HG03064 (cell line): ENCODE measurements around the gene APBB2.
"Not testable (repeated sequence)": the region's sequence is repeated elsewhere in the genome, so short reads cannot be mapped to it uniquely, and the experiment has no call there.

Experiments
- ATAC-seq: cut with Tn5 transposase; IDR thresholded peaks from one replicate; pipeline ENCODE4 v1.9.1; 2021; ENCODE audit warnings: low read depth; ENCODE audit not compliant: unreplicated experiment

The APBB2 gene

GRCh38 chr4:41070516-41071281 lies 143.6 kb downstream of the APBB2 start:
- ATAC-seq = no peak

DNA sequence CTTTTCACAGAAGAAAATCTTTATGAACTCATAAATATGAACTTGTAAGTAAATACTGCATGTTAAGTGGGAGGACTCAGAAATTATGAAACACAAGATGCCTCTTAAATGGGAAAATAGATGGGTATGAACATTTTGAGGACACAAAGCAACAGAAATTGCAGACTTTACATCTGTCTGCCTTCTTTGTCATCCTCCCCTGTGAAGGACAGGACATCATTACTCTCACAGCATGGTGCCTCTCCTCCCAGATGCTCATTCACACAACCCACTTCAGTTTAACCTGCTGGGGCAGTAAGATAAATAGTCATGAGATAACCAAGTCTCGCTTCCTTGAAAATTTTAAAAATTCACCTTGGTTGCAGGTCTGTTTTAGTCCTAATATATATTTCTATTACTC lies 144.5 kb downstream of the APBB2 start:
- no peak for ATAC-seq

DNA sequence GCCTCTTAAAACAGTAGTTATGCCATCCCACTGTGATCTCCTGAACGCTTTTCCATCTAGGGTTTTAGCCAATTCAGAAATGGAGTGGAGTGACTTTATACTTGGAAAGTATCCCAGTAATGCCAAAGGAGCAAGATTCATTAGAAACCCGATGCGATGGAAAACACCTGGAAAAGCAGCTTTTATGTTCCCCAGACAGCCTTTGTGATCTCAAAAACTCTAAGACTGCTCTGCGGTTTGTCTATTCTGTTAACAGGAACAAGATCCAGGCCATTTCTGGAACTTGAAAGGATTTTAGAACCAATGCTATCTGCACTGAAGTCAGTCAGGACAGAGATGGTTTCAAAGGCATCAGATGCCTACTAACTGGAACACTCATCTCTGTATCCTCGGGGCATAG lies 145.1 kb downstream of the APBB2 start:
- ATAC-seq = no peak

- ATAC-seq = no peak
Measured at GRCh38 chr4:41067369-41067768, 147.0 kb downstream of the APBB2 start.

DNA sequence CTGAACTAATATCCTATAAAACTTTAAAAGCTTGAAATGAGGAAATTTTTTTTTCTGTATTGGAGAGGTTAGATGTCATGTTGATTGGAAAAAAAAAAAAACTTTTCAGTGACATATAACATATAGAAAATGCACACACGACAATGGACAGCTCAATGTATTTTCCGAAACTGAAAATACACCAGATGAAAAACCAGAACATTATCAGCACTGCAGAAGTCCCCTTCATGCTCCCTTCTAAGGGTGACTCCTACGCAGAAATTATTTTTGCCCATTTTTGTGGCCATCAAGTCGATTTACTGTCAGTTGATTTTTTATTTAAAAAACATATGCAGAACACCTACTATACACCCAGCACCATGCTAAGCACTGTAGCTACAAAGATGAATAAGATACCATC lies 148.3 kb downstream of the APBB2 start:
- no peak for ATAC-seq

DNA sequence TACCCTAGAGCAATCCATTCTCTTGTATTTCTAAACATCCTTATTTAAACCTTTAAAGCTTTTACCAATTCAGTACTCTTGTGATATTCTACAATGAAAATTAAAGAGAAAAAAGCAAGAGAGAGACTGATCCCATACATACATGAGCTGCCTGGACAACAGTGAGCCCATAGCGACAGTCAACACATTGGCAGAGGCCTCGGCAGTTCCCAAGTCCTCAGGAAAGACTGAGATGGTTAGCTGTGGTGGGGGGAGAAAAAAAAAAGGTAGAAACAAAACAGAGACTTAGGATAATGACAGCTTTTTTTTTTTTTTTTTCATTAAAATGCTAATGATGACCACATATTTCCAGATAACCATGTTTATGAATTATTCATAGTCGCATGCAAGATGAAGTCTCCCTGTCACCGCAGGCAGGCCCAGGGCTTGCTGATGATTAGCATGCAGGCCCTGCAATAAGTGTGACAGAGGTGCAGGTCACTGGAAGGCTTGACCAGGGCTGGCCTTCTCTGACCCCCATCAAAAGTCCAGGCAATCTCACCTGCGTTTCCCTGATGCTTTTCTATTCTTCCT lies 148.8 kb downstream of the APBB2 start:
- ATAC-seq = no peak

GRCh38 chr4:41064953-41065352 lies 149.4 kb downstream of the APBB2 start:
- ATAC-seq = no peak

- no peak for ATAC-seq
Measured at GRCh38 chr4:41061482-41062185, 152.7 kb downstream of the APBB2 start.

DNA sequence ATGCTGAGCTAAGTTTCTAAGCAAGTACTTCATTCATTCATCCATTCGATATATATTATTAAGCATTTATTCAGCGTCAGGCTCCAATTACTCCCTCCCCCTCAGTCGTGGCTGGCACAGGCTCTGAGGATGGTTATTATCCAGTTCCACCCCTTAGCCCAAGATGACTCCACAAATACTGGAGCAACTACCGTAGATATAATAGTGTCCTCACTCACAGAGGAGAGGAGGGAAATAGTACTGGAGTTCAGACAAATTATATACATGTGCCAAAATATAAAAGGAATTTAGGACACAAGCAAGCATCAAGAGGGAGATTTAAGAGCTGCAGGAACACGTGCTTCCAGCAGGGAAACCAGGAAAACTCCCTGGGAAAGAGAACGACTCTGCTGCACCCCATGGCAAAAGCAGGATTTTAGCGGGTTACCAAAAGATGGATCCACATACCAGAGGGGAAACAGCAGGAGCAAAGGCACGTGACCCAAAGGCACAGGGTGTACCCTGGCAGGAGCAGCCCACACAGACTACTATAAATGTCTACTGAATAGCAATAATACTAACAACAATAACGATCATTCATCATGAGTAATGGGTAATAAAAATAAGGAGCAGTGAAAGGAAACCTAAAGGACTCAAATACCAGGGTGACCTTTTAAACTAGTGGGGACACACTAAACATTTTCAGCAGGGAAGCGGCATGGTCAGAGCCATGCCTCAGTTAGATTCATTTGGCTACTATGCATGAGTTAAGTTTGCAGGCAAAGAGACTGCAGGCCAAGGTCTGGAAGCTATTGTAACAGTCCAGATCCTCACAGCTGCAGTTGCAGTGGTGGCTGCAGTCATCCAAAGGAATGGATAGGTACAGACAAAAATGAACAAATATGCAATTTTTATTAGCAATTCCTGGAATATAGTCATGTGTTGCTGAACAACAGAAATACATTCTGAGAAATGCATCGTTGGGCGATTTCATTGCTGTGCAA lies 153.7 kb downstream of the APBB2 start:
- ATAC-seq = no peak

DNA sequence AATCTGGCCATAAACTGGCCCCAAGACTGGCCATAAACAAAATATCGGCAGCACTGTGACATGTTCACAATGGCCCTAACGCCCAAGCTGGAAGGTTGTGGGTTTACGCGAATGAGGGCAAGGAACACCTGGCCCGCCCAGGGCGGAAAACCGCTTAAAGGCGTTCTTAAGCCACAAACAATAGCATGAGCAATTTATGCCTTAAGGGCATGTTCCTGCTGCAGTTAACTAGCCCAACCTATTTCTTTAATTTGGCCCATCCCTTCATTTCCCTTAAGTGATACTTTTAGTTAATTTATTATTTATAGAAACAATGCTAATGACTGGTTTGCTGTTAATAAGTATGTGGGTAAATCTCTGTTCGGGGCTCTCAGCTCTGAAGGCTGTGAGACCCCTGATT lies 154.9 kb downstream of the APBB2 start:
- not testable (repeated sequence) for ATAC-seq

DNA sequence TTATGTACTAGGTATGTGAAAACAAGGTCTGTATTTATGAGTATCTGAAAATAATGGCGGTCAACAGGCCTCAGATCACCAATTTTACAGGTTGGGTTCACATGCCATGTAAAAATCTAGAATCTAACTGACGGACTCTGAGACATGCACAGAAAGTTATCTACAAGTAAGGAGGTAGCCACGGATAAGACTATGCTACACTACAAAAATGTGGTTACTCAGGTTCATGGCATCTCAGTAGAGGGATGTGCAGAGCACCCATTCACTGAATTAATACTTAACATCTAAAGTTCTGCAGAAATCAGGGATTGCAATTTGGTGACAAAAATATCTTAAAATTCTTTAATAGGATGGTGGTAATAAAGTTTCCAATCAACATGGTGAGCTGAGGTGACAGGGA lies 155.9 kb downstream of the APBB2 start:
- no peak for ATAC-seq

DNA sequence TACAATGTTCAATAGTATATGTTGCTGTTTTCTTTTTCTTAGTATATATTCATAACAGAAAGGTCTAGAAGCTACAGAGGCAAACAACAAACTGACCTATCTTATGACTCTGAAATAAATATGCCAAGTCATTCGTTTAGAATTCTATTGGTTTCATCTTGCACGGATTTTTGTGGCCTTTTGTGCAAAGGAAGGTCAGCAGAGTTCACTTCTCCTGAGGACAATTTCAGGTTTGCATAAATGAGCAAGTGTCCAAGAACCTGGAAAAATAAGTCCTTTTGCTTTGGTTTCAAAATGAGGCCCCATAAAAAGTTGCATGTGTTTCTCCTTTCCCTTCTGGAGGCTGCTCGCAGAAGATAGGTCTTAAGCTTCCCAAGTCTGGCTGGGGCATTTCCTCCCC lies 156.9 kb downstream of the APBB2 start:
- no peak for ATAC-seq

DNA sequence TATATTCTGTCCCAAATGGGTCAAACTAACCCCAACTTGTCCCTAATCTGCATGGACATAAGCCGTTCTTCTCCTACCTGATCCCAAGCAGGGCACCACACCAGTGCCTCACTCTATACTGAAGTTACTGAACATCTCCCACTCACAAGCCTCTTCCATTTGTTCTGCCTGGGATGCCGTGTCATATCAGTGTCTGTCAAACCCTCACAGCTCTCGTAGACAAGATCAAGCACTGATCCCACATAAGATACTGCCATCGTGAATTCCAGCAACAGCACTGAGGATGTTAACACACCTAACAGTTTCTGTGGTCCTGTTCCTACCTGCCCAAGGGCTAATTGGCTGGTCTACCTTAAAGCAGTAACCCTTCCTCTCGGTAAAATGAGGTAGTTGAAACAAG lies 162.1 kb downstream of the APBB2 start:
- no peak for ATAC-seq

DNA sequence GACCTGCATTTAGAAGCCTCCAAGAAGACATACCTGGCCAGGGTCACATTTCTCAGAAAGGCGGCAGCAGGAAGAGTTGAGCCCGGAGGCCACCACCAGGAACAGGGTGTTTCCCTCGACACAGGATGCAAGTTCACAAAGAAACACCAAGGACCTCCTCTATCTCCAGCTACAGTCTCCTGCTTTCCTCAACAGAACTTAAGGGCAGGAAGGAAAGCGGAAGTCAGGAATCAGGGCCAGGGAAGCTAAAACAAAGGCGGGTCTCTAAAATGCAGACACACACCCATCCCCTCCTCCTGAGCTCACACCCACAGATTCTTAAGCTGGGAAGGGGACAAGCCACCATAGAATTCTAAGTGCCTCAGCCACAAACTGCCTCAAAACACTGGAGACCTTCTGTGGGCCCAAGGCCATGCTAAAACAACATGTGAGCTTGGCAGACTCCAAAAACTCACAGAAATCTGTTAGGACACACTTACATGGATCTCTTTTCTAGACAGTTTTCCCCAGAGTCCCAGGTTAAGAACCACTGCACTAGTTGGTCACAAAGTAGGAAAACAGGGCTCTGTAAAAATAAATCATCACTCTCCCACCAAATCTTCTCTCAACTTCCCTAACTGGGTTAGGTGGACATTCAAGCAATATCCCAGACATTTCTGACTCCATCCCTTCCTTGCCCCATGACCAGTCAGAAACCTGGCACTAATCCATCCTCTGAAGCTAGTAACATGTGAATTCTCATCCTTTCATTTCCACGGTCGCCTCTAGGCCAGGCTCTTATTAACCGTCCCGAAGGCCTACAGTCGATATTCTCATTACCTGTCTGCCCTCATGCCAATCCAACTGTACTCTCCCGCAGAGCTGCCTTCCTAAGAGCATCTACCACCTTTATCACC lies 163.2 kb downstream of the APBB2 start:
- ATAC-seq = no peak

- ATAC-seq = no peak
Measured at GRCh38 chr4:41050116-41050515, 164.2 kb downstream of the APBB2 start.

DNA sequence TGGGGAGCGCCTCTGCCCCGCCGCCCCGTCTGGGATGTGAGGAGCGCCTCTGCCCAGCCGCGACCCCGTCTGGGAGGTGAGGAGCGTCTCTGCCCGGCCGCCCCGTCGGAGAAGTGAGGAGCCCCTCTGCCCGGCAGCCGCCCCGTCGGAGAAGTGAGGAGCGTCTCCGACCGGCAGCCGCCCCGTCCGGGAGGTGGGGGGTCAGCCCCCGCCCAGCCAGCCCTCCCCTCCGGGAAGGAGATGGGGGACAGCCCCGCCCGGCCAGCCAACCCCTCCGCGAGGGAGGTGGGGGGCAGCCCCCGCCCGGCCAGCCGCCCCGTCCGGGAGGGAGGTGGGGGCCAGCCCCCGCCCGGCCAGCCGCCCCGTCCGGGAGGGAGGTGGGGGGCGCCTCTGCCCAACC lies 165.2 kb downstream of the APBB2 start:
- not testable (repeated sequence) for ATAC-seq

DNA sequence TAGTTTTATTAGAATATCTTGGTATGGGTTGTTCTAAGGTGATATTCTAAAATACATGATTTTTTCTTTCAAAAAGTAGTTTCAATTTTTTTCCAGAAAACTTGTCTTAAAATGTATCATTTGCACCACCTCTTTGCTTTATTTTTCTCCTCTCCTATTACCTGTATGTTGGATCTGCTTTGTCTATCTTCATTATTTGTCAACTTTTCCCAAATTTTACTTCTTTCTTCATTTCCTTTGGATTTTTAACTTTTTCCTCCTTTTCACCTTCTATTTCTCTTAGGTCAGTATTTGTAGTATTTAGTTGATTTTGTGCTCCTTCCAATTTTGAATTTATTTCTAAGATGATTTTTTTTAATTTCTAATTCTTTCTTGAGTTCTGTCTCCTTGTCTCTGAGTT lies 169.6 kb downstream of the APBB2 start:
- no peak for ATAC-seq

GRCh38 chr4:41044165-41044564 lies 170.2 kb downstream of the APBB2 start:
- no peak for ATAC-seq

GRCh38 chr4:41043465-41043864 lies 170.9 kb downstream of the APBB2 start:
- no peak for ATAC-seq

GRCh38 chr4:41041551-41041950 lies 172.8 kb downstream of the APBB2 start:
- no peak for ATAC-seq
